PFSK-1 (cell line): ENCODE results near the gene NOTO.

Source experiments
- FOXP2 ChIP-seq: optimal IDR thresholded peaks from 2 replicates; pipeline ENCODE3; 2011; ENCODE audit warnings: borderline replicate concordance, control low read depth, inconsistent platforms; ENCODE audit not compliant: insufficient read depth; ENCODE audit errors: extremely low read length, extremely low read depth
- POLR2AphosphoS5 ChIP-seq: IDR thresholded peaks from 2 replicates; pipeline ENCODE4 v1.6.1; 2012; ENCODE audit warnings: low read depth, mild to moderate bottlenecking, control low read depth, low read length, moderate library complexity
- SIN3A ChIP-seq: IDR thresholded peaks from 2 replicates; pipeline ENCODE4 v1.6.1; 2012; ENCODE audit warnings: mild to moderate bottlenecking, low read length, moderate library complexity, borderline replicate concordance; ENCODE audit not compliant: insufficient read depth
- TAF1 ChIP-seq: IDR thresholded peaks from 2 replicates; pipeline ENCODE4 v1.6.1; 2012; ENCODE audit warnings: low read length, control low read depth, borderline replicate concordance; ENCODE audit not compliant: insufficient read depth
- TF ChIP-seq, protein P1 (sequence below), 2 experiments: IDR thresholded peaks; 2 replicates each; pipeline versions ENCODE4 v1.6.1 to v1.8.0; 2011 to 2012; ENCODE audit warnings: low read depth in 2 of 2, low read length in 2 of 2, control low read depth in 1 of 2, inconsistent platforms in 1 of 2, mild to moderate bottlenecking in 1 of 2, moderate library complexity in 1 of 2; ENCODE audit not compliant: insufficient read depth in 1 of 2

- no peak for TF ChIP-seq TAF1
- TF ChIP-seq, protein P1, sequence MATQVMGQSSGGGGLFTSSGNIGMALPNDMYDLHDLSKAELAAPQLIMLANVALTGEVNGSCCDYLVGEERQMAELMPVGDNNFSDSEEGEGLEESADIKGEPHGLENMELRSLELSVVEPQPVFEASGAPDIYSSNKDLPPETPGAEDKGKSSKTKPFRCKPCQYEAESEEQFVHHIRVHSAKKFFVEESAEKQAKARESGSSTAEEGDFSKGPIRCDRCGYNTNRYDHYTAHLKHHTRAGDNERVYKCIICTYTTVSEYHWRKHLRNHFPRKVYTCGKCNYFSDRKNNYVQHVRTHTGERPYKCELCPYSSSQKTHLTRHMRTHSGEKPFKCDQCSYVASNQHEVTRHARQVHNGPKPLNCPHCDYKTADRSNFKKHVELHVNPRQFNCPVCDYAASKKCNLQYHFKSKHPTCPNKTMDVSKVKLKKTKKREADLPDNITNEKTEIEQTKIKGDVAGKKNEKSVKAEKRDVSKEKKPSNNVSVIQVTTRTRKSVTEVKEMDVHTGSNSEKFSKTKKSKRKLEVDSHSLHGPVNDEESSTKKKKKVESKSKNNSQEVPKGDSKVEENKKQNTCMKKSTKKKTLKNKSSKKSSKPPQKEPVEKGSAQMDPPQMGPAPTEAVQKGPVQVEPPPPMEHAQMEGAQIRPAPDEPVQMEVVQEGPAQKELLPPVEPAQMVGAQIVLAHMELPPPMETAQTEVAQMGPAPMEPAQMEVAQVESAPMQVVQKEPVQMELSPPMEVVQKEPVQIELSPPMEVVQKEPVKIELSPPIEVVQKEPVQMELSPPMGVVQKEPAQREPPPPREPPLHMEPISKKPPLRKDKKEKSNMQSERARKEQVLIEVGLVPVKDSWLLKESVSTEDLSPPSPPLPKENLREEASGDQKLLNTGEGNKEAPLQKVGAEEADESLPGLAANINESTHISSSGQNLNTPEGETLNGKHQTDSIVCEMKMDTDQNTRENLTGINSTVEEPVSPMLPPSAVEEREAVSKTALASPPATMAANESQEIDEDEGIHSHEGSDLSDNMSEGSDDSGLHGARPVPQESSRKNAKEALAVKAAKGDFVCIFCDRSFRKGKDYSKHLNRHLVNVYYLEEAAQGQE (IDR thresholded peaks at IDR 0.05; ENCODE audit: insufficient read depth in 1 of 2, low read depth in 2 of 2, low read length in 2 of 2): no peak
- no peak for TF ChIP-seq SIN3A
- TF ChIP-seq FOXP2: no peak
- TF ChIP-seq POLR2AphosphoS5: no peak
Observed at GRCh38 chr2:73255907-73256617, 53.7 kb downstream of the NOTO start.
